H1 (cell line): ENCODE results near the gene CNDP2. TPM values are rescaled to one million over a fixed set of nuclear protein-coding genes. Genes with fewer than 3 reads are reported as not detected.

Source experiments
- CTCF ChIA-PET: fragments of 300-600 bp; sonication (Branson Sonifier 250); formaldehyde crosslinking; loops from one replicate; lab custom pipeline; 2021; ENCODE audit not compliant: partially characterized antibody; lab: Charles Lee
- POLR2A ChIA-PET: fragments of 300-600 bp; sonication (Branson Sonifier 250); formaldehyde crosslinking; loops from one replicate; lab custom pipeline; 2021; ENCODE audit warnings: inconsistent platforms; ENCODE audit not compliant: partially characterized antibody; lab: Charles Lee
- DNase-seq, 2 experiments: peaks; one replicate each; pipeline versions ENCODE4 v3.0.0 to v3.0.0-alpha.2; 2010 to 2022; ENCODE audit warnings: low spot score in 2 of 2, low read depth in 1 of 2, mixed read lengths in 1 of 2
- FAIRE-seq: peaks from 2 replicates; lab custom pipeline; 2011; peaks lifted over from hg19 to GRCh38; lab: Jason Lieb, UNC
- H2AFZ ChIP-seq: 2 replicates; pipeline ENCODE4 v1.8.1; 2012; ENCODE audit warnings: low read length, inconsistent platforms
- H2AK5ac ChIP-seq: 2 replicates; pipeline ENCODE4 v1.6.1; 2013; ENCODE audit warnings: low read depth, low read length
- H2BK120ac ChIP-seq: replicated peaks from 2 replicates; pipeline ENCODE3; 2013; ENCODE audit warnings: low read depth, low read length, inconsistent platforms
- H2BK12ac ChIP-seq: 2 replicates; pipeline ENCODE4 v1.6.1; 2013; ENCODE audit warnings: low read depth, low read length
- H2BK15ac ChIP-seq: 2 replicates; pipeline ENCODE4 v1.6.1; 2013; ENCODE audit warnings: low read length
- H2BK20ac ChIP-seq: 2 replicates; pipeline ENCODE4 v1.6.1; 2013; ENCODE audit warnings: low read length
- H2BK5ac ChIP-seq: 2 replicates; pipeline ENCODE4 v1.6.1; 2013; ENCODE audit warnings: low read depth, low read length
- H3K14ac ChIP-seq: 2 replicates; pipeline ENCODE4 v1.6.1; 2013; ENCODE audit warnings: inconsistent platforms; ENCODE audit not compliant: insufficient read length
- H3K18ac ChIP-seq: 2 replicates; pipeline ENCODE4 v1.6.1; 2013; ENCODE audit warnings: low read length; ENCODE audit errors: extremely low read depth
- H3K23ac ChIP-seq: 2 replicates; pipeline ENCODE4 v1.6.1; 2013; ENCODE audit warnings: inconsistent platforms; ENCODE audit not compliant: insufficient read length
- H3K23me2 ChIP-seq: 2 replicates; pipeline ENCODE4 v1.6.1; 2013; ENCODE audit warnings: low read depth, low read length
- H3K27ac ChIP-seq: 2 replicates; pipeline ENCODE4 v1.6.1; 2011; ENCODE audit warnings: low read depth, low read length, inconsistent platforms
- H3K27me3 ChIP-seq, 4 experiments: replicated peaks in 1 of 4; 1 replicate in 1 of 4; 2 replicates in 3 of 4; pipeline versions ENCODE4 v1.6.1 to v1.8.1; 2011 to 2013; ENCODE audit warnings: low read length in 3 of 4, mild to moderate bottlenecking in 3 of 4, inconsistent platforms in 2 of 4, mixed read lengths in 2 of 4, moderate library complexity in 1 of 4; ENCODE audit not compliant: control insufficient read depth in 3 of 4, insufficient read depth in 3 of 4; ENCODE audit errors: extremely low read depth in 1 of 4
- H3K36me3 ChIP-seq, 4 experiments: 2 replicates each; pipeline versions ENCODE4 v1.6.1 to v1.8.1; 2011 to 2013; ENCODE audit warnings: mild to moderate bottlenecking in 4 of 4, low read length in 3 of 4, moderate library complexity in 2 of 4, control low read depth in 1 of 4, inconsistent platforms in 1 of 4; ENCODE audit not compliant: insufficient read depth in 4 of 4, control insufficient read depth in 2 of 4
- H3K4ac ChIP-seq: replicated peaks from 2 replicates; pipeline ENCODE3; 2013; ENCODE audit warnings: low read length, low read depth, mixed read lengths, inconsistent platforms; ENCODE audit not compliant: insufficient read length
- H3K4me1 ChIP-seq, 4 experiments: replicated peaks in 1 of 4; 1 replicate in 1 of 4; 2 replicates in 3 of 4; pipeline versions ENCODE4 v1.6.1 to v1.8.1; 2011 to 2013; ENCODE audit warnings: low read length in 3 of 4, inconsistent platforms in 2 of 4, mixed read lengths in 1 of 4; ENCODE audit not compliant: insufficient read depth in 4 of 4, control insufficient read depth in 3 of 4
- H3K4me2 ChIP-seq, 2 experiments: 2 replicates each; pipeline versions ENCODE4 v1.6.1 to v1.8.1; 2011 to 2013; ENCODE audit warnings: low read depth in 2 of 2, low read length in 2 of 2, control low read depth in 1 of 2, inconsistent platforms in 1 of 2, mild to moderate bottlenecking in 1 of 2; ENCODE audit not compliant: insufficient read depth in 1 of 2
- H3K4me3 ChIP-seq, 4 experiments: fragments of 200-600, 300-600 bp in 1 of 4; sonication (generic), shearing (Covaris generic), sonication (Bioruptor Twin) in 1 of 4; 2 replicates each; pipeline versions ENCODE4 v1.5.1 to v1.8.1; 2011 to 2016; ENCODE audit warnings: low read length in 4 of 4, low read depth in 3 of 4, control low read depth in 2 of 4, inconsistent platforms in 2 of 4, mild to moderate bottlenecking in 2 of 4, mixed read lengths in 1 of 4, moderate library complexity in 1 of 4; ENCODE audit not compliant: insufficient read depth in 2 of 4; ENCODE audit errors: extremely low read depth in 1 of 4
- H3K56ac ChIP-seq: replicated peaks from 2 replicates; pipeline ENCODE3; 2013; ENCODE audit warnings: low read depth, mild to moderate bottlenecking, mixed read lengths, low read length, inconsistent platforms; ENCODE audit not compliant: insufficient read length
- H3K79me1 ChIP-seq: 2 replicates; pipeline ENCODE4 v1.6.1; 2013; ENCODE audit warnings: low read depth, low read length, control low read depth
- H3K79me2 ChIP-seq, 2 experiments: 2 replicates each; pipeline versions ENCODE4 v1.6.1 to v1.8.1; 2012 to 2013; ENCODE audit warnings: low read length in 2 of 2, mild to moderate bottlenecking in 2 of 2, inconsistent platforms in 1 of 2; ENCODE audit not compliant: insufficient read depth in 2 of 2, control insufficient read depth in 1 of 2
- H3K9ac ChIP-seq, 4 experiments: replicated peaks in 1 of 4; 1 replicate in 1 of 4; 2 replicates in 3 of 4; pipeline versions ENCODE4 v1.6.1 to v1.8.1; 2011 to 2013; ENCODE audit warnings: low read depth in 3 of 4, low read length in 3 of 4, control low read depth in 2 of 4, mild to moderate bottlenecking in 2 of 4, moderate library complexity in 2 of 4, inconsistent platforms in 1 of 4; ENCODE audit errors: extremely low read depth in 1 of 4
- H3K9me3 ChIP-seq, 2 experiments: 2 replicates each; pipeline versions ENCODE4 v1.6.1 to v1.8.1; 2012 to 2013; ENCODE audit warnings: mild to moderate bottlenecking in 2 of 2, moderate library complexity in 2 of 2, control low read depth in 1 of 2, inconsistent platforms in 1 of 2, low read depth in 1 of 2, low read length in 1 of 2, mixed read lengths in 1 of 2; ENCODE audit not compliant: insufficient read depth in 2 of 2
- H4K20me1 ChIP-seq, 2 experiments: replicated peaks in 1 of 2; 2 replicates each; pipeline versions ENCODE3 to v1.8.1; 2011 to 2013; ENCODE audit warnings: inconsistent platforms in 2 of 2, low read length in 2 of 2, mild to moderate bottlenecking in 1 of 2; ENCODE audit not compliant: insufficient read depth in 2 of 2, control insufficient read depth in 1 of 2
- H4K5ac ChIP-seq: 2 replicates; pipeline ENCODE4 v1.6.1; 2013; ENCODE audit warnings: low read length, low read depth, mixed read lengths, inconsistent platforms; ENCODE audit not compliant: insufficient read length
- H4K8ac ChIP-seq: 2 replicates; pipeline ENCODE4 v1.8.0; 2013; ENCODE audit warnings: mild to moderate bottlenecking, moderate library complexity, low read length, inconsistent platforms; ENCODE audit not compliant: insufficient read depth; ENCODE audit errors: extremely low read depth
- H4K91ac ChIP-seq: replicated peaks from 2 replicates; pipeline ENCODE3; 2013; ENCODE audit warnings: low read length, mixed read lengths, inconsistent platforms; ENCODE audit not compliant: insufficient read length
- HDAC2 ChIP-seq, 2 experiments: fragments of 300-600 bp in 1 of 2; sonication (generic) in 1 of 2; IDR thresholded peaks; 2 replicates each; pipeline ENCODE4 v1.6.1; 2011 to 2012; ENCODE audit warnings: low read depth in 2 of 2, low read length in 2 of 2, mild to moderate bottlenecking in 2 of 2, moderate library complexity in 2 of 2, borderline replicate concordance in 1 of 2, inconsistent platforms in 1 of 2
- WGBS, 2 experiments: shearing (Covaris generic) in 1 of 2; methylation state at CpG; one replicate each; pipeline versions ENCODE4 v1.1.6 to v1.1.7; 2013 to 2015; ENCODE audit warnings: low lambda C conversion rate in 2 of 2, mixed read lengths in 2 of 2, inconsistent platforms in 1 of 2, low coverage in 1 of 2, missing lambda C conversion rate in 1 of 2; ENCODE audit not compliant: insufficient replicate concordance in 2 of 2, insufficient coverage in 1 of 2, insufficient read length in 1 of 2; ENCODE audit errors: extremely low coverage in 1 of 2, missing lambda C conversion rate in 1 of 2; 5-methylcytosine and 5-hydroxymethylcytosine counted together
- polyA plus RNA-seq, 7 experiments: library from polyadenylated mRNA; depleted of rRNA in 3 of 7; stranded (reverse) in 5 of 7; unstranded in 2 of 7; fragments of >200 nt in 5 of 7; fragments of 200-250 nt in 2 of 7; gene quantifications; 1 replicate in 5 of 7; 2 replicates in 1 of 7; 4 replicates in 1 of 7; pipeline versions ENCODE4 v1.2.1 to v1.2.3, GENCODE V29; 2011 to 2013; ENCODE audit warnings: missing spikeins in 2 of 7, mixed read lengths in 2 of 7
- total RNA-seq: library from RNA; stranded (reverse); fragmentation: NEBNext Ultra II Directional; extraction: Animal tissue kit (Norgen Biotek cat#: 25700); gene quantifications from 2 replicates; pipeline ENCODE4 v1.2.1, GENCODE V29; 2021

Gene CNDP2
- total and polyA plus RNA-seq, 2 of the 8 experiments (the other 6 are each of a cell fraction or from before 2014, with no cell fraction given), result 71.8 to 243 TPM

GRCh38 chr18:74570266-74570665 is 74.1 kb downstream of the CNDP2 start:
- Histone ChIP-seq H3K23me2 (peaks cover 5% of the 10 kb centered on the region; the same call in 1 of the 2 replicates), H3K56ac (no peak overlapping the region), H4K91ac (no peak overlapping the region), H3K79me2 (no peaks in the 10 kb centered on the region), H3K4me2 (no peak overlapping the region), H3K36me3 (no peaks in the 10 kb centered on the region), H3K4me1 (no peaks in the 10 kb centered on the region), H4K5ac (no peak overlapping the region), H2AK5ac (no peak overlapping the region), H4K20me1 (peaks cover 0 to 2% of the 10 kb centered on the region in 2 experiments), H2AFZ (no peak overlapping the region), H3K9me3 (peaks cover 9 to 19% of the 10 kb centered on the region in 2 experiments), H3K4me3 (no peak overlapping the region), H2BK20ac (no peak overlapping the region), H3K27me3 (no peaks in the 10 kb centered on the region), H3K9ac (no peak overlapping the region), H3K4ac (no peak overlapping the region), H3K79me1 (no peaks in the 10 kb centered on the region), H3K18ac (no peak overlapping the region), H3K23ac (no peak overlapping the region), H4K8ac (no peak overlapping the region), H2BK120ac (no peak overlapping the region), H3K27ac (no peak overlapping the region), H2BK5ac (no peak overlapping the region), H2BK12ac (no peak overlapping the region), H2BK15ac (no peak overlapping the region), H3K14ac (no peak overlapping the region)
- ChIA-PET CTCF (interaction anchor here (1.2 to 2.1 kb wide), 2 partner anchors 12 to 18 kb away, joined by 3 to 11 read pairs; no protein-coding TSS in a partner anchor), POLR2A (no interaction called here)
- WGBS, 2 experiments, result 82% methylated on average over 4 of the region's 4 CpGs; no CpG with 5 or more reads in 1 of the 2 experiments
- DNase-seq, result no peak
- FAIRE-seq, result no peak
- no peak for TF ChIP-seq HDAC2 (IDR thresholded peaks at IDR 0.05; ENCODE audit: borderline replicate concordance in 1 of 2, low read depth in 2 of 2, low read length in 2 of 2)
